ENCODE measurements around the gene WDR91. TPM values are rescaled to one million over a fixed set of nuclear protein-coding genes. Genes with fewer than 3 reads are reported as not detected.

WDR91 gene
- total RNA-seq, 1 donor from 2014 or later, result 18.2 TPM

DNA sequence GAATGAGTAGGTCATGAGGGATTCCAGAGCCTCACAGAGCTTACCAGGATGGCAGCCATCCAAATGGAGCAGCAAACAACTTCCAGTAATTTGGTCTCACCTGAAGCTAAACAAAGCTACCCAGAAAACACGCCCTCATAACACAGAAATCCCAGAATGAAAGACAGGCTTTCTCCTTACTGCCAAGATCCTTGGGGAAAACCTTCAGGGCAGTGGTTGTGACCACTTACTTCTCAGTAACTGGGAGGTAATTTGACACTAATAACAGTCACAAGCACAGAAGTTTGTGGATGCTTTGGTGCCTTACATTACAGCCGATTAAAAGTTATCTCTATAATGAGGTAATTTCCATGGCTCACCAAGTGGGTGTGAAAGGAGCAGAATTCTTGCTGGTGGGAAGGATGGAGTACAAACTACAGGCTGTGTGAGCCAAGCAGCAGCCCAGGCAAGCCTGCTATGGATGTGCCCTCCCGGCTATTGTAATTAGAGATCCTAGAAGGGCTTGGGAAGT is 10.4 kb downstream of the WDR91 start:
- intact Hi-C loops (cut with micrococcal nuclease), result no loop called here

DNA sequence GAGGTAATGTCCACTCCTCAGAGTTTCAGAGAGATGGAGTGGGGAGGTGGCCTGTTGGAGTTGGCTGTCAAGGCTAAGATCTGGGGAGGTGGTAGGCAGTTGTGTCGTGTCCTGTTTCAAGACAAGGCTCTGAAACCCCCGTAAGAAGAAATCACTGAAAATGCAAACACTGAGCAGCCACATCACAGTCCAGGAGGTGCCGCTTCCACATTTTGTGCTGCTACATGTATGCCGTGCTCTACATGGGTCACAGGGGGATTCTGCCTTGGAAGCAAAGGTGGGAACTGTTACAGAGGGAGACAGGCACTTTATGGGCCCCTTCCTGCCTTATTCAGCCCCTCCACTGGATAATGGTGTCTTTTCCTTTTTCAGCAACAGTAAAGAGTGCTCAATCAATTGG is 11.9 kb downstream of the WDR91 start:
- intact Hi-C loops (cut with micrococcal nuclease), result no loop called here

DNA sequence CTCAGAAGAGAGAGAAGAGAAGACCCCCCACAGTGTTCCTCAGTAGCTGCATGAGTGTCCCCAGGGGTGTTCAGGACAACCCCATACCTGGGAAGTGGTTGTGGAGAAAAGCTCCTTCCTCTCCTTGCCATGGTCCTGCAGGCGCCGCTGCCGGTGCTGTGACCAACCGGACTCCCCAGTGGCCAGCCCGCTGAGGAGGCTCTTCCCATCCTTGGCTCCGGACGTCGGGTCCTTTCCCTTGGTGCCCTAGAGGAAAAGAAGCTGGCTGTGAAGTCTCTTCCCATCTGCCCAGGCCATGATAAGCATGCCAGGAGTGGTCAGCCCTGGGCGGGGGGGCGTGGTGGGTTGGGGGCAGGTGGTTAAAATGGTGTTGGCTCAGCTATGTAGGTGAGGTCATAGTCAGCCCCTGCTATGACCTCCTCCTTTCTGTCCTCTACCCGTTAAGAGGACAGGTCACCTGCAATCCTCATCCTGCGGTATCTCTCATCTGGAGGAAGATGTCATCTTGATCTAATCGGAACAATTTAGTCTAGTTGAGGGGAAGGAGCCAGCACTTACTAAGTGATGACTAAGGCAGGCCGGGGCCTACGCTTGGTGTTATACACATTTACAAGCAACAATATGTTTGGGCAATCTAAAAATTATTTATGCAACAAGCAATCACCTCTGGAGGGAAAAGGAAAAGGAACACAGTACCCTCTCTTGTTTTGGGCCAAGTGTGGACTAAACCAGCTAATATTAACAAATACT is 13.2 kb downstream of the WDR91 start:
- intact Hi-C loops (cut with micrococcal nuclease), result no loop called here

- intact Hi-C loops (cut with micrococcal nuclease), result no loop called here
These were observed 14.0 kb downstream of the WDR91 start for GRCh38 chr7:135197343-135197742.

DNA sequence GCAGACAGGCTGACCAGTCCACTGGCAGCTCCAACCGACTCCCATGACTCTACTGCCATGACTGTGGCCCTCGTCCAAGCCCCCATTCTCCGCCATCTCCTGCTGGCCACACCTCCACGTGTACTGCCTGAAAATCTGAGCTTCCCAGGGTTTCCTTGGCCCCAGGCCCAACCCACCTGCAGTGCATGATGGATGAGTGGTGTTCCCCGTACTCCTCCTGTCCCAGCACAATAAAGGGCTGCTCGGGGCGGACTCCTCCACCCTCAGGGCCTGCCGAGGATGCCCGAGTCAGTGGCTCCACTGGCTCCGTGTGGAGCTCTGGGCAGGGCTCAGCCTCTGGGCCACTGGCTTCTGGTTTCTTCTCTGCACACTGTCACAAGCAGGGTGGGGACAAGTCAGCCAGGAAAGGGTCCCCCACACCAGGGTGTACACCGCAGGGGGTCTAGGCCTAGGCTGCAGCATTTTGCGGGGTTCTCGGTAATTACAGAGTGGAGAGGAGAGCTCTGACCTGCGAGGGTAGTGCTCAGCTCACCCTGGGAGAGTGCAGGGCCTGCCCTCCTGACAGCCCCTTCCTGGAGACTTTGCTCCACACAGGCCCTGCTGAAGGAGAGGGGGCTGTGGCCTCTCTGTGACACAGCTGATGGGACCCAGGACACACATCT is 15.2 kb downstream of the WDR91 start:
- intact Hi-C loops (cut with micrococcal nuclease), result no loop called here

DNA sequence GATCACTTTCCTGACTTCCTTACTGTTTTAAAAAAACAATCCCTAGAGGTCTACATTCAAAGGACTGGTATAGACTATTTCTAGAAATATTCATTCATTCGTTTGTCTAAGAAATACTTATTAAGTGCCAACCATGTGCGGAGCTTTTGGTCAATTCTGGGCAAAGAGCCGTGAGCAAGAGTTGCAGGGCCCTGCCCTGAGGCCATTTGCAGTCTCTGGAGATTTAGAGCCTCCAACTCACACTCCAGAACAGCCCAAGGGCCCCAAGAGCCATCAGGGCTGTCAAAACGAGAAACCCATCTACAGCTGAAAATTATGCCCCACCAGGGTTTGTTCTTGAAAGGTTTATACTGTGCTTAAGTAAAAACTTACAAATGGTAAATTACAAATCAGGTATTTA is 16.2 kb downstream of the WDR91 start:
- intact Hi-C loops (cut with micrococcal nuclease), result no loop called here

GRCh38 chr7:135194494-135195095 is 16.7 kb downstream of the WDR91 start:
- intact Hi-C loops (cut with micrococcal nuclease), result no loop called here

GRCh38 chr7:135193615-135194081 is 17.7 kb downstream of the WDR91 start:
- intact Hi-C loops (cut with micrococcal nuclease), result no loop called here

GRCh38 chr7:135192914-135193536 is 18.3 kb downstream of the WDR91 start:
- intact Hi-C loops (cut with micrococcal nuclease), result no loop called here

- intact Hi-C loops (cut with micrococcal nuclease), result no loop called here
These were observed 20.6 kb downstream of the WDR91 start for GRCh38 chr7:135190703-135191102.

DNA sequence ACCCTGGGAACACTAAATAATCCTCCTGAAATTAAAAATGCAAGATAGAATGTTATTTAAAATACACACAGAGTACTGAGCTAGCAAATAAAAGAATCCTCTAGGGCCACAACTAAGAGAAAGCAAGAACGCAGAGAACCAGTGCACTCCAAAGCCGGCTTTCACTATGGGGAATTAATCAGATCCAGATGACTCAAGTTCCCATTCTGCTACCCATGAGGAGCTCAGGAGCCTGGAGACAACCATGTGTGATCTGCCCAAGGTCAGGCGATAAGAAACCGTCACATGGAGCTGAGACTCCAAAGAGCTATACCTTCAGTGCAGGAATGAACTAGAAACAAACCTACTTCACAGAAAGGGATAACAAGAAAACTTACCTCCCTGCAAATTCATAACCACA is 21.4 kb downstream of the WDR91 start:
- intact Hi-C loops (cut with micrococcal nuclease), result no loop called here

DNA sequence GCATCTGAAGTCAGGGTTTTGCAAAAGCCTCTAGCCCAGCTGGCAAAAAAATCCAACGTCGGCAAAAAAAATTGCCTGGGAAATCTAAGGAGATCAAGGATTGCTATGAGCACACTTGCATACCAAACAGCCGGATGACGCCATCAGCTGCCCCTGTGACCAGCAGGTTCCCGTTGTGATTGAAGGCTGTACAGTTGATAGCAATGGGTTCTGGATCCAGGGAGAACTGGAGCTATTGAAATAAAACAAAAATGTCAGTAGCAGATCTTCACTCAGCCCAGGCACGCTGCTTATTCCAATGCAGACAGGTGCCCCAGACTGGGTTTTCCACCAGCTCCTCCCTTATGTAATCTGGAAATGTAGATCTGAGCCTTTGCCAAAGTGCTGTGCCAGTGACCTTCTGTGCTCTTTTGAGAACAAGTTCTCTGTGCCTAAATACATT is 22.1 kb downstream of the WDR91 start:
- intact Hi-C loops (cut with micrococcal nuclease), result no loop called here

- intact Hi-C loops (cut with micrococcal nuclease), result no loop called here
These were observed 22.9 kb downstream of the WDR91 start for GRCh38 chr7:135188298-135188984.

DNA sequence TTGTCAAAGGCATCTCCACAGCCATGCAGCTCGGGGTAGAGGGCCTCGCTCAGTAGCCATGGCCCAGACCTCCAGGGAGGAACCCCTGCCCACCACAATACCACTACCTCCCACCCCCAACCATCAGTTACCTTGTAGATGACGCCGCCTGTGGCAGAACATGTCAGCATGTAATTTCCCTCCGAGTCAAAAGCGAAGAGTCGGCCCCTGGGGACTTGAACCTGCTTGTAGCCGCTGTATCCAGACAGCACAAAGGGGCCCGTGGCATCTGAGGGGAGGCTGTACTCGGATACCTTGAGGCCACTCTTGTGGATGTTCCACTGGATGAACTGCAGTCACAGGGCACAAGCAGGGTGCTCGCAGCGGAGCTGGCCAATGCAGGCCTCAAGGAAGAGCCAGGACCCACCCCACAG is 24.5 kb downstream of the WDR91 start:
- intact Hi-C loops (cut with micrococcal nuclease), result no loop called here

GRCh38 chr7:135186261-135186540 is 25.1 kb downstream of the WDR91 start:
- intact Hi-C loops (cut with micrococcal nuclease), result no loop called here

- intact Hi-C loops (cut with micrococcal nuclease), result no loop called here
These were observed 25.7 kb downstream of the WDR91 start for GRCh38 chr7:135185471-135186260.

GRCh38 chr7:135184254-135184841 is 27.0 kb downstream of the WDR91 start:
- intact Hi-C loops (cut with micrococcal nuclease), result no loop called here

DNA sequence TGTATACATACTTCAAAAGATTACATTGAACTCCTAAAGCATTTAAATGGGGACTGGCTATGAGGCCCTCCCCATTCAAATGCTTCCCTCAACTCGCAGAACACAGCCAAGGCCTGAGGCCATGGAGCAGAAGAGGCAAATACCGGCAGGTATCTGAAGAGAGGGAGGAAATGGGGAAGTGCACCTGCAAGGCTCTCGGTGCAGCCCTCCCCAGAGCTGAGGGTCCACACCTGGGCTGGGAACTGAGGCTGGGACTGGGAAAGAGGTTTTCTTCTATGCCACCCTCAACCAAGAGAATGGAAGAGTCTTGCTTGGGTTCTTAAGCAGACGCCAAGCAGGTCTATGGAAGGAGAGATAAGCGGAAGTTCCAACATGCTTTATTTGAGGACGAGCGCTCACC is 27.8 kb downstream of the WDR91 start:
- intact Hi-C loops (cut with micrococcal nuclease), result no loop called here

DNA sequence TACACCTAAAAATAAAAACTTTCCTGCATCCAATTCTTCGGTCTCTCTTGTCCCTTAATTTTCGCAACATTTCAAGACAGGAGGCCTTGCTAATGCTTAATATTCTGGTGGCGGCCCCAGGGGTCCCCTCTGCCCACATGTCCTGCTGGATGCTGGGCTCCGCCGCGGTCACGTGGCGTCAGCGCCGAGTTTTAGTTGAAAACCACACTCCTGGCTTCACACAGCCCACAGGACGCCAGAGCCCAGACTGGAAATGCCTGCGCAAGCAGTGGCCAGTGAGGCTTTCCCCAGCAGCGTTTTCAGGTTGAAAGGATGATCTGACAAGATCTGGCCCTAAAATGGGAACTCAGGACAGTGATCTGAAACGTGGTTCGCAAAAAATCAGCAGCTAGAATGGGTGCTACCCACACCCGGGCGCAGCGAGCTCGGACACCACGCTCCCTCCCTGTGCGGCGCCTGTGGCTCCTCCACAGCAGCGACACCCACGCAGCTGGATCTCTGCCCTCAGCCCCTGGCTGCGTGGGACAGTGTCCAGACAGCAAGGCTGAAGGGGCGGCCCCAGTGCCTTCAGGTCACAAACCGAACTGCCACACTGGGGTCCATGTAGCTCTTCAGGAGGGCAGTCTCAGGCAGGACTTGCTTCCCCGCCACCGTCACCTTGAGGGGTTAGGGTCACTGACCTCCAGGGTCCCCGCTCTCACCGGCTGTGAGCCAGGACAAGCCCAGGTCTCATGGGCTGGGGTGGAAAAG is 29.2 kb downstream of the WDR91 start:
- intact Hi-C loops (cut with micrococcal nuclease), result no loop called here

Measured in T-helper 2 cell treated with Interferon-gamma antibody and Interleukin-4, amounts not matched to agents 100 ng/mL and 5 ng/mL, for 36 hours (primary cell).